Mesenchymal stem cell (in vitro differentiated cells and primary cell): ENCODE results near the gene ABCB8.

Source experiments
- DNase-seq: peaks from one replicate; pipeline ENCODE4 v3.0.0-alpha.2; 2013
- H2AFZ ChIP-seq: one replicate; pipeline ENCODE4 v1.6.1; 2013; ENCODE audit warnings: low read depth, mild to moderate bottlenecking, control low read depth, inconsistent platforms, low read length, moderate library complexity
- H2AK5ac ChIP-seq: 2 replicates; pipeline ENCODE4 v1.6.1; 2013; ENCODE audit warnings: low read length, moderate library complexity, mild to moderate bottlenecking, inconsistent platforms; ENCODE audit not compliant: severe bottlenecking
- H2BK120ac ChIP-seq: one replicate; pipeline ENCODE4 v1.6.1; 2013; ENCODE audit warnings: low read depth, mild to moderate bottlenecking, inconsistent platforms, low read length, moderate library complexity
- H2BK12ac ChIP-seq, 2 experiments: one replicate each; pipeline ENCODE4 v1.6.1; 2013; ENCODE audit warnings: inconsistent platforms in 2 of 2, low read length in 2 of 2, mild to moderate bottlenecking in 2 of 2, moderate library complexity in 2 of 2, control low read depth in 1 of 2
- H2BK15ac ChIP-seq: one replicate; pipeline ENCODE4 v1.6.1; 2013; ENCODE audit warnings: mild to moderate bottlenecking, low read depth, inconsistent platforms; ENCODE audit not compliant: poor library complexity, severe bottlenecking
- H2BK5ac ChIP-seq: 2 replicates; pipeline ENCODE4 v1.6.1; 2013; ENCODE audit warnings: low read depth, mild to moderate bottlenecking, low read length, control low read depth, inconsistent platforms; ENCODE audit not compliant: poor library complexity, severe bottlenecking
- H3K14ac ChIP-seq, 2 experiments: one replicate each; pipeline ENCODE4 v1.6.1; 2013; ENCODE audit warnings: inconsistent platforms in 2 of 2, low read length in 2 of 2, control low read depth in 1 of 2, mild to moderate bottlenecking in 1 of 2, moderate library complexity in 1 of 2
- H3K18ac ChIP-seq, 2 experiments: one replicate each; pipeline ENCODE4 v1.6.1; 2013; ENCODE audit warnings: inconsistent platforms in 2 of 2, low read length in 2 of 2, control low read depth in 1 of 2, low read depth in 1 of 2, mild to moderate bottlenecking in 1 of 2
- H3K23ac ChIP-seq, 2 experiments: one replicate each; pipeline ENCODE4 v1.6.1; 2013; ENCODE audit warnings: inconsistent platforms in 2 of 2, low read length in 2 of 2, mild to moderate bottlenecking in 2 of 2, moderate library complexity in 2 of 2, control low read depth in 1 of 2
- H3K27ac ChIP-seq: 2 replicates; pipeline ENCODE4 v1.5.1; 2013; ENCODE audit warnings: mild to moderate bottlenecking, moderate library complexity, low read length, control low read depth, inconsistent platforms; ENCODE audit not compliant: poor library complexity, severe bottlenecking
- H3K27me3 ChIP-seq, 2 experiments: 2 replicates each; pipeline versions ENCODE4 v1.6.1 to v1.7.0; 2013; ENCODE audit warnings: low read length in 2 of 2, mild to moderate bottlenecking in 2 of 2, moderate library complexity in 2 of 2, control low read depth in 1 of 2, inconsistent platforms in 1 of 2; ENCODE audit not compliant: control insufficient read depth in 1 of 2, insufficient read depth in 1 of 2
- H3K36me3 ChIP-seq, 2 experiments: 2 replicates each; pipeline versions ENCODE4 v1.6.1 to v1.7.0; 2013; ENCODE audit warnings: low read length in 2 of 2, control low read depth in 1 of 2, inconsistent platforms in 1 of 2, low read depth in 1 of 2, mild to moderate bottlenecking in 1 of 2; ENCODE audit not compliant: insufficient read depth in 2 of 2, control insufficient read depth in 1 of 2
- H3K4ac ChIP-seq, 2 experiments: one replicate each; pipeline ENCODE4 v1.6.1; 2013; ENCODE audit warnings: inconsistent platforms in 2 of 2, low read length in 2 of 2, mild to moderate bottlenecking in 2 of 2, moderate library complexity in 2 of 2, control low read depth in 1 of 2, low read depth in 1 of 2
- H3K4me1 ChIP-seq: 2 replicates; pipeline ENCODE4 v1.6.1; 2013; ENCODE audit warnings: low read depth, low read length, control low read depth; ENCODE audit not compliant: control insufficient read depth, insufficient read depth
- H3K4me2 ChIP-seq: 2 replicates; pipeline ENCODE4 v1.6.1; 2013; ENCODE audit warnings: low read length, mild to moderate bottlenecking, inconsistent platforms; ENCODE audit not compliant: poor library complexity, severe bottlenecking
- H3K4me3 ChIP-seq, 2 experiments: 2 replicates each; pipeline versions ENCODE4 v1.5.1 to v1.7.0; 2013; ENCODE audit warnings: low read length in 2 of 2, mild to moderate bottlenecking in 2 of 2, control low read depth in 1 of 2, low read depth in 1 of 2; ENCODE audit not compliant: insufficient read depth in 1 of 2
- H3K79me1 ChIP-seq: replicated peaks from 2 replicates; pipeline ENCODE4 v1.6.1; 2013; ENCODE audit warnings: mild to moderate bottlenecking, control low read depth, low read length, inconsistent platforms; ENCODE audit not compliant: poor library complexity, severe bottlenecking
- H3K9ac ChIP-seq: 2 replicates; pipeline ENCODE4 v1.7.0; 2013; ENCODE audit warnings: mild to moderate bottlenecking, low read length, moderate library complexity
- H3K9me3 ChIP-seq: 2 replicates; pipeline ENCODE4 v1.7.0; 2013; ENCODE audit warnings: mild to moderate bottlenecking, low read length; ENCODE audit not compliant: control insufficient read depth
- H4K8ac ChIP-seq: one replicate; pipeline ENCODE4 v1.6.1; 2013; ENCODE audit warnings: inconsistent platforms, mild to moderate bottlenecking, low read length, moderate library complexity
- H4K91ac ChIP-seq: one replicate; pipeline ENCODE4 v1.6.1; 2013; ENCODE audit warnings: mild to moderate bottlenecking, low read length, inconsistent platforms
- WGBS: methylation state at CpG from one replicate; pipeline ENCODE4 v1.1.7; 2013; ENCODE audit warnings: mixed read lengths; 5-methylcytosine and 5-hydroxymethylcytosine counted together

Gene ABCB8

DNA sequence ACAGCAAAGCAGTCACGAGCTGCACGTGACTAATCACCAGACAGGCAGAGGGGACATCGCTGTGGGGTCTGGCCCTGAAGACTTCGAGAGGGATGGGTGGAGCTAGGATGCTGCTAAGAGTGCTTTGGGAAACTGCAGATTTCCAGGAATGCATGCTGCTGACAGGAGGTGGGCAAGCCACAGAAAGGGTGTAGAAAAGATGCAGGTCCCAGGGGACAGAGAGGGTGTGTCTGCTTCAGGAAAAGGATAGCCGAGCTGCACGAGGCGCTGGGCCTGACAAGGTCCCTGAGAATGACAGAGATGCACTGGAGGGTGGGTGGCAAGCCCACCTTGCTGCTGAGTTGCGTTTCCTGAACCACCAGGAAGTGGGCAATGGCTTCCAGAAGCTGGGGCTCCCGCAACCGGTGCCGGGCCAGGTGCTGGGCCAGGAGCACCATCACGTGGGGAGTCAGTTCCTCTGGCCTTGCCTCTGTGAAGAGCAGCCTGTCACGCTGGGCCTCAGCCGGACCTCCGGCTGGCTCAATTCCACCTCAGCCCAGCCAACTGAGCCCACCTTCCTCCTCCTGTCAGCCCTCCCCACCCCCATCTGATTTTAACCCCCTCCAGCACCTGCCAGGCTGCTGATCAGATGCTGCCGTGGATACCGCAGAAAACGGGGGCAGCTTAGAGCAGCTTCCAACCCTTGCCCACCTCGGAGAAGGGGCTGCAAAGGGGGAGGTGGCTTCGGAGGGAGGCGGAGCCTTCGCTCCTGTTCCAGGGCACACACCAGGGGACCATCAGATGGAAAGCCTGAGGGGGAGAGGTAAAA is 50.2 kb downstream of the ABCB8 start:
- Histone ChIP-seq H3K14ac (peak overlapping the region in 1 of 2 experiments; percentile 58), H2BK5ac (no peak overlapping the region), H3K27me3 (no peaks in the 10 kb centered on the region), H3K79me1 (peaks cover 31% of the 10 kb centered on the region), H2BK15ac (no peak overlapping the region), H3K4me2 (no peak overlapping the region), H3K4me1 (peaks cover 45% of the 10 kb centered on the region), H4K91ac (peak overlapping the region; percentile 56), H3K36me3 (peaks cover 52 to 72% of the 10 kb centered on the region in 2 experiments), H3K4me3 (peak overlapping the region in 1 of 2 experiments; percentile 27), H4K8ac (peak overlapping the region; percentile 36), H3K9me3 (no peaks in the 10 kb centered on the region), H2AK5ac (no peak overlapping the region), H3K18ac (peak overlapping the region; percentile 4 to 93), H2BK120ac (no peak overlapping the region), H3K4ac (peak overlapping the region in 1 of 2 experiments; percentile 77), H3K9ac (peak overlapping the region; percentile 94), H3K27ac (no peak overlapping the region), H3K23ac (peak overlapping the region in 1 of 2 experiments; percentile 15), H2BK12ac (peak overlapping the region; percentile 18 to 88), H2AFZ (no peak overlapping the region)
- WGBS: 47% methylated on average over 22 of the region's 22 CpGs
- peak; percentile 89 for DNase-seq

DNA sequence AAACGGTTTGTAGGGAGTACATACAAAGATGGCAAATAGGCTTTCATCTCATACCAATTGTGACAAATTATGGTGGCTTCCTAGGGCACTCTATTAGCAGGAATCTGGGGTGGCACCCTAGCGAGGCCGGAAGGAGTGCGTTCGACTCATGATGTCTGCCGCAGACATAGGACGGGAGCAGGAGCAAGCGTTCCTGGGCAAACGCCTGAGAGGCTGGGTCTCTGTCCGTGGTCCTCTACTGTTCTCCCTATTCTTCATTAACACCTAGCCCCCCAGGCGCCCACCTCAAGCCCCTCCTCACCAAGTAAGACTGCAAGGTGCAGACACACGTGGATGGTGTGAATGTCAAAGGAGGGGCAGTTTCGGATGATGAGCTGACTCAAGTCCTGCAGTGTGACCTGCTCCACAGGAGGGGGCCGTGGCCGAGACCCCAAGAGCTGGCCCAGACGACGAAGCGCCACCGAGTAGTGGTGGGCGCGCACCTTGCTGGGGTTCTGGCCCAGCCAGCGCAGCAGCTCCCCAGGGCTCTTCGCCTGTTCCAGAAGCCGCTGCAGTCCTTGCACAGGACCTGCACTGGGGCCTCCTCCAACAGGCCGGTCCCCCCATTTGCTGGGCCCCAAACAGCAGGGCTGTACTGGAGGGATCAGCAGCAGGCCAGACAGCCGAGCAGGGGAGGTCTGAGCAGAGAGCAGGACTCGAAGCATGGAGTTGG is 51.1 kb downstream of the ABCB8 start:
- Histone ChIP-seq H3K23ac (no peak overlapping the region), H3K27ac (no peak overlapping the region), H3K4me1 (peaks cover 49% of the 10 kb centered on the region), H3K18ac (peak overlapping the region in 1 of 2 experiments; percentile 46), H2BK5ac (no peak overlapping the region), H3K9me3 (no peaks in the 10 kb centered on the region), H2BK15ac (no peak overlapping the region), H3K4me3 (peak overlapping the region; percentile 85 to 96), H3K4me2 (peak overlapping the region; percentile 75), H2AFZ (no peak overlapping the region), H3K4ac (peak overlapping the region in 1 of 2 experiments; percentile 80), H4K8ac (no peak overlapping the region), H2BK12ac (peak overlapping the region in 1 of 2 experiments; percentile 81), H3K79me1 (peaks cover 27% of the 10 kb centered on the region), H3K27me3 (no peaks in the 10 kb centered on the region), H2AK5ac (no peak overlapping the region), H3K14ac (peak overlapping the region in 1 of 2 experiments; percentile 80), H4K91ac (peak overlapping the region; percentile 44), H2BK120ac (no peak overlapping the region), H3K36me3 (peaks cover 43 to 63% of the 10 kb centered on the region in 2 experiments), H3K9ac (peak overlapping the region; percentile 94)
- no peak for DNase-seq
- WGBS: 91% methylated on average over 21 of the region's 27 CpGs

DNA sequence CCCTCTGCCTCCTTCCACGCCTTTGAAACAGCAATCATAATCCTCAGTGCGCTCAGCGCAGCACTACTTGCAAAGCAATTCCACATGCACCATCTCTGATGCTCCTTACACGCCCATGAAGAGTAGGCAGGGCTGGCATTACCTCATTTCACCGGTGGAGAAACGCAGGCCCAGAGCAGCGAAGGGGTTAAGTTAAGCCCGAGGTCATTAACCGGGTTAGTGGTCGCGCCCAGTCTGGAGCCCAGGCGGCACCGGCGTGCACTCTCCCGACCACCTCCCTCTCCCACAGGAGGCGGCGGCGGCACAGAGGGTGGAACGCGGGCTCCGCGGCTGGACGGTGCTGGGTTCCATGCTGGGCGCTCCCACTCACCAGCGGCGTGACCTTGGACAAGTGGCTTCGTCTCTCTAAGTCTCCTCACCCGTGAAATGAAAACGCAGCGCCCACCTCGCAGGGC is 51.8 kb downstream of the ABCB8 start:
- peak overlapping the region in 1 of 2 experiments; percentile 91 for H3K23ac ChIP-seq
- H3K4ac ChIP-seq: peak overlapping the region; percentile 80 to 89
- H2BK120ac ChIP-seq: peak overlapping the region; percentile 85

More for the DNA sequence above, 51.8 kb downstream of the ABCB8 start:
- H2BK12ac ChIP-seq: peak overlapping the region; percentile 45 to 75
- peak overlapping the region; percentile 6 for H2AFZ ChIP-seq
- H3K36me3 ChIP-seq: peaks cover 36 to 56% of the 10 kb centered on the region in 2 experiments
- peaks cover 49% of the 10 kb centered on the region for H3K4me1 ChIP-seq
- DNase-seq: peak; percentile 47
- H3K9ac ChIP-seq: peak overlapping the region; percentile 94
- H3K27ac ChIP-seq: peak overlapping the region; percentile 46
- peak overlapping the region; percentile 75 for H3K4me2 ChIP-seq
- H3K4me3 ChIP-seq: peak overlapping the region; percentile 85 to 96
- WGBS: 0% methylated on average over 30 of the region's 31 CpGs
- no peaks in the 10 kb centered on the region for H3K9me3 ChIP-seq
- H2AK5ac ChIP-seq: peak overlapping the region; percentile 48
- H2BK15ac ChIP-seq: peak overlapping the region; percentile 99
- H2BK5ac ChIP-seq: no peak overlapping the region
- H3K18ac ChIP-seq: peak overlapping the region; percentile 94 to 98
- H4K8ac ChIP-seq: peak overlapping the region; percentile 96
- H3K79me1 ChIP-seq: peaks cover 21% of the 10 kb centered on the region
- no peaks in the 10 kb centered on the region for H3K27me3 ChIP-seq
- peak overlapping the region; percentile 95 for H4K91ac ChIP-seq
- peak overlapping the region in 1 of 2 experiments; percentile 85 for H3K14ac ChIP-seq
